Sigmoid colon (tissue), 7 donors: Measurements from ENCODE around the gene ANKLE1. TPM values are rescaled to one million over a fixed set of nuclear protein-coding genes. Genes with fewer than 3 reads are reported as not detected.
"Not testable (repeated sequence)": the region's sequence is repeated elsewhere in the genome, so short reads cannot be mapped to it uniquely, and the experiment has no call there.

Experiments
- DNase-seq: peaks from one replicate; pipeline ENCODE4 v3.0.0-alpha.2; 2019
- H3K27ac ChIP-seq, 4 donors: fragments of 200-600 bp; sonication (generic); one replicate each; pipeline ENCODE4 v1.5.1; 2016 to 2019; ENCODE audit warnings: mild to moderate bottlenecking in 1 of 4
- H3K27me3 ChIP-seq, 3 donors: fragments of 200-600 bp; sonication (generic); one replicate each; pipeline ENCODE4 v1.5.1; 2019; ENCODE audit warnings: mild to moderate bottlenecking in 1 of 3
- H3K36me3 ChIP-seq, 4 donors: fragments of 200-600 bp; sonication (generic); one replicate each; pipeline ENCODE4 v1.5.1; 2016 to 2019
- H3K4me1 ChIP-seq, 4 donors: fragments of 200-600 bp; sonication (generic); one replicate each; pipeline ENCODE4 v1.5.1; 2017 to 2019
- H3K4me3 ChIP-seq, 4 donors: fragments of 200-600 bp; sonication (generic); one replicate each; pipeline ENCODE4 v1.5.1; 2017 to 2019; ENCODE audit warnings: mild to moderate bottlenecking in 2 of 4, moderate library complexity in 1 of 4
- H3K9me3 ChIP-seq, 4 donors: fragments of 200-600 bp in 3 of 4; sonication (generic) in 3 of 4; one replicate each; pipeline versions ENCODE4 v1.5.1 to v1.6.1; 2013 to 2019
- EP300 ChIP-seq, 4 donors: sonication (generic); formaldehyde crosslinking; IDR thresholded peaks; one replicate each; pipeline ENCODE4 v1.6.1; 2017; ENCODE audit warnings: antibody characterized with exemption in 4 of 4
- POLR2A ChIP-seq, 2 donors: fragments of 450-650 bp; IDR thresholded peaks; one replicate each; pipeline ENCODE4 v1.6.1; 2016; ENCODE audit warnings: antibody characterized with exemption in 2 of 2, mild to moderate bottlenecking in 2 of 2, moderate library complexity in 2 of 2
- POLR2AphosphoS5 ChIP-seq, 4 donors: sonication (generic); formaldehyde crosslinking; IDR thresholded peaks; one replicate each; pipeline ENCODE4 v1.6.1; 2017; ENCODE audit warnings: antibody characterized with exemption in 4 of 4
- WGBS, 2 donors: extraction: QIAGEN DNeasy Blood & Tissue Kit; methylation state at CpG; one replicate each; pipeline ENCODE4 v1.1.7; 2013; 5-methylcytosine and 5-hydroxymethylcytosine counted together
- intact Hi-C: fragments of 100-400 bp; cut with DNase I; formaldehyde crosslinking; loops from one replicate; pipeline ENCODE4 v1.15.1; 2023
- polyA plus RNA-seq, 3 donors: library from polyadenylated mRNA; stranded (reverse); fragments of 200-250 nt; gene quantifications; one replicate each; pipeline ENCODE4 v1.2.3, GENCODE V29; 2013
- total RNA-seq, 4 donors: library from RNA; depleted of rRNA; stranded (reverse); fragments of >200 nt; gene quantifications; one replicate each; pipeline ENCODE4 v1.1.0, GENCODE V29; 2016
- TF ChIP-seq, protein P1 (sequence below), 4 experiments: fragments of 450-650 bp in 3 of 4; fragments of 200-600 bp in 1 of 4; IDR thresholded peaks; one replicate each; pipeline ENCODE4 v1.5.1; 2016 to 2019; ENCODE audit warnings: antibody characterized with exemption in 4 of 4, mild to moderate bottlenecking in 3 of 4, moderate library complexity in 2 of 4
- donor health status: healthy with polysubstance abuse.
- donor health status: Bipolar disorder and iron deficiency.
- donor health status: healthy.

ANKLE1 gene
- total and polyA plus RNA-seq, 7 donors, result 0.49 to 1.3 (median 0.71) TPM; not detected in 2

DNA sequence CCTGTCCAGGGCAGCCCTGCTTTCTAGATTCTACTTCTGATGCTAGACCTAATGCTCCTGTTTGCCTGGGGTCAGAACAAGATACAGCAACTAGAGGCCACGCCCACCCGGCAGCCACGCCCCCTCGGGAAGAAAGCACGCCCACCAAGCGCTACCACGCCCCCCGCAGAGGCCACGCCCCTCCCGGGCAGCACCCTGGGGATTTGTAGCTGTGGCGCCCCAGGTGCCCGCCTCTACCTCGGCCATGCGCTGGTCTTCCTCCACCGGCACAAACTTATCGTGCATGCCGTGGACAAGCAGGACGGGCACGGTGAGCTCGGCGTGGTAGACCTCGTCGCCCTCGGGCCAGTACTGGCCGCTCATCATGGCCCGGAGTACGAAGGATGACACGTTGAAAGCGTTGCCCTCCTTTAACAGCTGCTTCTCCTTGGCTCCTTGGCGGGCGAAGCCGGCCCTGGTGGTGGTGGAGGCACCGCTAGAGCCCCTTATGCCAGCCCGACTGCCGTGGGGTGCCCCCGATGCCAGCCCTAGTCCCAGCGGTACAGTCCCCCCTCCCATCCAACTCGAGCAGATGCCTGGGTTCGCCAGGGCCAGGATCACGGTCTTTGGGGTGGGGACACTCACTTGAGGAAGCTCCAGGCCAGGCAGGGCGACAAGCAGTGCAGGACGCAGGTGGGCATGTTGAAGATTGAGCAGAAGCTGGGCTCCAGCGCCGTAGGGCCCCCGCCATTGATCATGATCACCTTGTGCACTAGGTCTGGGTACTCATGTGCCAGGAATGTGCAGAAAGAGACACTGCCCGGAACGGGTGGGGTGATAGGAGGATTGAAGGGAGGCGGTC, 12.6 kb downstream of the ANKLE1 start:
- Histone ChIP-seq H3K36me3 (peaks cover 0 to 30% (median 6%) of the 10 kb centered on the region in 4 donors), H3K9me3 (peaks cover 0 to 3% (median 0%) of the 10 kb centered on the region in 4 donors), H3K27ac (no peak overlapping the region), H3K4me3 (no peak overlapping the region), H3K4me1 (peaks cover 0 to 17% (median 14%) of the 10 kb centered on the region in 4 donors), H3K27me3 (no peaks in the 10 kb centered on the region)
- no peak for TF ChIP-seq POLR2AphosphoS5 (IDR thresholded peaks at IDR 0.05)
- TF ChIP-seq EP300 (IDR thresholded peaks at IDR 0.05), result no peak
- TF ChIP-seq, protein P1, sequence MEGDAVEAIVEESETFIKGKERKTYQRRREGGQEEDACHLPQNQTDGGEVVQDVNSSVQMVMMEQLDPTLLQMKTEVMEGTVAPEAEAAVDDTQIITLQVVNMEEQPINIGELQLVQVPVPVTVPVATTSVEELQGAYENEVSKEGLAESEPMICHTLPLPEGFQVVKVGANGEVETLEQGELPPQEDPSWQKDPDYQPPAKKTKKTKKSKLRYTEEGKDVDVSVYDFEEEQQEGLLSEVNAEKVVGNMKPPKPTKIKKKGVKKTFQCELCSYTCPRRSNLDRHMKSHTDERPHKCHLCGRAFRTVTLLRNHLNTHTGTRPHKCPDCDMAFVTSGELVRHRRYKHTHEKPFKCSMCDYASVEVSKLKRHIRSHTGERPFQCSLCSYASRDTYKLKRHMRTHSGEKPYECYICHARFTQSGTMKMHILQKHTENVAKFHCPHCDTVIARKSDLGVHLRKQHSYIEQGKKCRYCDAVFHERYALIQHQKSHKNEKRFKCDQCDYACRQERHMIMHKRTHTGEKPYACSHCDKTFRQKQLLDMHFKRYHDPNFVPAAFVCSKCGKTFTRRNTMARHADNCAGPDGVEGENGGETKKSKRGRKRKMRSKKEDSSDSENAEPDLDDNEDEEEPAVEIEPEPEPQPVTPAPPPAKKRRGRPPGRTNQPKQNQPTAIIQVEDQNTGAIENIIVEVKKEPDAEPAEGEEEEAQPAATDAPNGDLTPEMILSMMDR (IDR thresholded peaks at IDR 0.05), result no peak
- no peak for TF ChIP-seq POLR2A (IDR thresholded peaks at IDR 0.05)
- 81 to 86% methylated on average over 48 of the region's 48 CpGs for WGBS, 2 donors
- no peak for DNase-seq
- intact Hi-C loops, result loop anchor here (5.0 kb wide), 1 partner anchor 93 kb away; no protein-coding TSS in a partner anchor

DNA sequence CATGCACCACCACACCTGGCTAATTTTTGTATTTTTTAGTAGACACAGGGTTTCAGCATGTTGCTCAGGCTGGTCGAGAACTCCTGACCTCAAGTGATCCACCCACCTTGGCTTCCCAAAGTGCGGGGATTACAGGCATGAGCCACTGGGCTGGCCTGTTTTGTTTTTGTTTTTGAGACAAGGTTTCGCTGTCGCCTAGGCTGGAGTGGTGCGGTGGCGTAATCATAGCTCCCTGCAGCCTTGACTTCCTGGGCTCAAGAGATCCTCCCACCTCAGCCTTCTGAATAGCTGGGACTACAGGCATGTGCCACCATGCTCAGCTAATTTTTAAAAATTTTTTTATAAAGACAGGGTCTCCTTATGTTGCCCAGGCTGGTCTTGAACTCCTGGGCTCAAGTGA, 13.8 kb downstream of the ANKLE1 start:
- H3K27ac ChIP-seq, intact Hi-C loops, H3K9me3 ChIP-seq, H3K27me3 ChIP-seq, H3K4me3 ChIP-seq, DNase-seq: not testable (repeated sequence)
- peaks cover 0 to 14% (median 9%) of the 10 kb centered on the region in 4 donors for H3K4me1 ChIP-seq
- peaks cover 0 to 32% (median 6%) of the 10 kb centered on the region in 4 donors for H3K36me3 ChIP-seq
- 96 to 97% methylated on average over 6 of the region's 6 CpGs for WGBS, 2 donors

DNA sequence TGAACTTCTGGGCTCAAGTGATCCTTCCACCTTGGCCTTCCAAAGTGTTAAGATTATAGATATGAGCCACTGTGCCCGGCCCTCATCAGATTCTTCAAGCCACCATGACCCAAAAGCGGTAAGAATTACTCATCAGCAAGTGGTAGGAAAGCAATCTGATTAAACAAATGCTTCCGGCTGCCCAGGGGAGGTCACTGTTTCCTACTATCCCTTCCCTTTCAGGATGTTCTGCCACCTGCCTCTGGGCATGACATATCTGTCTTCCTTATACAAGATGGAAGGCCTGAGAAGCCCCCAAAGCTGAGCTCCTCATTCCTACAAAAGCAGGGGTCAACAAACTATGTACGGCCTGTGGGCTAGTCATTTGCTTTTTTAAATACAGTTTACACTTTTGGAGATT, 14.6 kb downstream of the ANKLE1 start:
- TF ChIP-seq POLR2A (IDR thresholded peaks at IDR 0.05), result no peak
- no peak for TF ChIP-seq EP300 (IDR thresholded peaks at IDR 0.05)
- TF ChIP-seq, protein P1 (IDR thresholded peaks at IDR 0.05), result no peak
- no peak for TF ChIP-seq POLR2AphosphoS5 (IDR thresholded peaks at IDR 0.05)
- no peak overlapping the region for H3K4me3 ChIP-seq
- intact Hi-C loops, result no loop called here
- peaks cover 0 to 3% (median 0%) of the 10 kb centered on the region in 4 donors for H3K9me3 ChIP-seq
- 52 to 64% methylated on average over 4 of the region's 4 CpGs for WGBS, 2 donors
- H3K27ac ChIP-seq, result no peak overlapping the region
- H3K36me3 ChIP-seq, result peaks cover 0 to 39% (median 8%) of the 10 kb centered on the region in 4 donors
- peaks cover 0 to 22% (median 11%) of the 10 kb centered on the region in 4 donors for H3K4me1 ChIP-seq
- H3K27me3 ChIP-seq, result no peaks in the 10 kb centered on the region
- no peak for DNase-seq

DNA sequence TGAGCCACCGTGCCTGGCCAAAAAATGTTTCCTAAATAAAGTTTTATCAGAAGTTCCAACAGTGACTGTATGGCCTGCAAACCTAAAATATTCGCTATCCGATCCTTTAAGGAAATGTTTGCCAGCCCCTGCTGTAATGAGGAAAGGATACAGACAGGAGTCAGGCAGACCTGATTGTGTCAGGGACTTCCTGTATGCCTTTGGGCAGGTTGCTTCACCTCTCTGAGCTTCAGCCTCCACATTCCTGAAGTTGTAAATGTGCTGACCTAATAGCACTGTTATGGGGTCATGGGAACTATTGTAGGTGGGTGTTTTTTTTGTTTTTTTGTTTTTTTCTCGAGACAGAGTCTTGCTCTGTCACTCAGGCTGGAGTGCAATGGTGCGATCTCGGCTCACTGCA, 15.3 kb downstream of the ANKLE1 start:
- TF ChIP-seq EP300 (IDR thresholded peaks at IDR 0.05), result no peak
- no peak for TF ChIP-seq POLR2A (IDR thresholded peaks at IDR 0.05)
- TF ChIP-seq, protein P1 (IDR thresholded peaks at IDR 0.05), result no peak
- no peak for TF ChIP-seq POLR2AphosphoS5 (IDR thresholded peaks at IDR 0.05)
- H3K4me1 ChIP-seq, result peaks cover 0 to 24% (median 12%) of the 10 kb centered on the region in 4 donors
- intact Hi-C loops, result no loop called here
- DNase-seq, result no peak
- 94% methylated on average over 6 of the region's 6 CpGs for WGBS, 2 donors
- no peaks in the 10 kb centered on the region for H3K27me3 ChIP-seq
- peaks cover 0 to 3% (median 0%) of the 10 kb centered on the region in 4 donors for H3K9me3 ChIP-seq
- no peak overlapping the region for H3K4me3 ChIP-seq
- no peak overlapping the region for H3K27ac ChIP-seq
- H3K36me3 ChIP-seq, result peaks cover 0 to 39% (median 8%) of the 10 kb centered on the region in 4 donors

DNA sequence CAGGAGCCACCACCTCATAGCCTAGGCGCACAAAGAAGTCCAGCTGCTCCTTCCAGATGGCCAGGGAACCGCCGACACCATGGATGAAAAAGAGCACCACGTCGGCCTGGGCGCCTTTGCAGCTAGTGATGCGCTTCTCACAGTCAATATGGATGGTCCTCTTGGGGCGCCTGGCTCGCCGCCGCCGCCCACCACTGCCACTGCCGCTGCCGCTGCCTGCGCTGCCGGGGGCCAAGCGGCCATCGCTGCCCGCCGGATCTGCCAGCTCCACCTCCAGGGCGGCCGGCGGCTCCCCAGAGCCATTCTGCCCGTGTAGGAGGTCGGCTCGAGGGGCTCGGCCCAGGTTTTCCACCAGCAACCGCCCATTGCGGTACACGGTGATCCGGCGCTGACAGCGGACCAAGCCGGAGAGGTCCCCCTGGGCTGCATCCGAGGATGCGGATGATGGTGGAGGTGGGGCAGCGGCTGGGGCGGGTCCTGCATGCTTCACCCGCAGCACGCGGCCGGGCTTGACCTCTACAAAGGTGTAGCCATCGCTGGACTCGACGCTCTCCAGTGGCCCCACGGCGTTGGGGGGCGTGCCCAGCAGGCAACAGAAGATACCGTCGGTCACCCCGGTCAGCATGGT, 19.4 kb downstream of the ANKLE1 start:
- no peaks in the 10 kb centered on the region for H3K27me3 ChIP-seq
- no peak for DNase-seq
- peaks cover 0 to 3% (median 0%) of the 10 kb centered on the region in 4 donors for H3K9me3 ChIP-seq
- H3K27ac ChIP-seq, result no peak overlapping the region
- intact Hi-C loops, result no loop called here
- TF ChIP-seq POLR2A (IDR thresholded peaks at IDR 0.05), result no peak
- TF ChIP-seq EP300 (IDR thresholded peaks at IDR 0.05), result no peak
- no peak for TF ChIP-seq POLR2AphosphoS5 (IDR thresholded peaks at IDR 0.05)
- TF ChIP-seq, protein P1 (IDR thresholded peaks at IDR 0.05), result no peak
- 96 to 97% methylated on average over 51 of the region's 51 CpGs for WGBS, 2 donors
- H3K4me1 ChIP-seq, result peaks cover 0 to 43% (median 37%) of the 10 kb centered on the region in 4 donors
- H3K4me3 ChIP-seq, result no peak overlapping the region
- peaks cover 0 to 31% (median 5%) of the 10 kb centered on the region in 4 donors for H3K36me3 ChIP-seq
